ENCODE results near the gene CPN2.

Gene CPN2

DNA sequence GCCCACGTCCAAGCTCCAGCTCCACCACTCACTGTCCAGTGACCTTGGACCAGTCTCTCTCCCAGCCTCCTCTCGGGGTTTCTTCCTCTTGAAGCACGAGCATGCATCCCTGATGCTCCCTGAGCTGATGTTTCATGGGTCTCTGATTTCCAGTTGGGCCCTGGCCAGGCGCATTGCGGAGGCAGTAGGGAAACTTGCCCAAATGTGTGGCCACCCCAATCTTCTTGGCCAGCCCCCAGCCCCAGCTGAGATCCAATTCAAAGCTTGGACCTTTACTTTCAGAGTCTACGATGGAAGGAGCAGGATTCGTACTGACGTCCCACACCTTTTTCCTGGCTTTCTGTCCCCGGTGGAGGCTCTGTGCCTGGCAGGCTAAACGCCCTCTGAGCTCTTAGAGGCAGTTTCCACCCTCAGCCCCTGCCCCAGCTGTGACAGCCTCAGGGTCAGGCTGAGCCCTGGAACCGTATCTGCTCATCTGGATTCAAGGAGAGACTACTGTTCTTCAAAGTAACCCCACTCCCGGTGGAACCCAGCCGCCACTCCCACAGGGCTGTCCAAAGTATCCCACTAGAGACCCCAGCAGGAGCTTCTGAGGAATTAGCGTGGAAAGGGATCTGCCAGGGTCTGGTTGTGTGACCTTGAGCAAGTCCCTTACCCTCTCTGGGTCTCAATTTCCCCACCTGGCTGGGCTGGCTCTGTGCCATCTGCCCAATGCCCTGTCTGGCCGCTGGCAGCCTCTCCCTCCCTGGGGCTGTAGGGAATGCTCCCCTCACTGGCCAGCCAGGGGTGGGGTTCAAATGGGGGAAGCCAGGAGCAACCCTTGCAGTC lies 37.4 kb downstream of the CPN2 start:
- DNase-seq (ENCODE audit: low read depth in 2 of 2): no peak

DNA sequence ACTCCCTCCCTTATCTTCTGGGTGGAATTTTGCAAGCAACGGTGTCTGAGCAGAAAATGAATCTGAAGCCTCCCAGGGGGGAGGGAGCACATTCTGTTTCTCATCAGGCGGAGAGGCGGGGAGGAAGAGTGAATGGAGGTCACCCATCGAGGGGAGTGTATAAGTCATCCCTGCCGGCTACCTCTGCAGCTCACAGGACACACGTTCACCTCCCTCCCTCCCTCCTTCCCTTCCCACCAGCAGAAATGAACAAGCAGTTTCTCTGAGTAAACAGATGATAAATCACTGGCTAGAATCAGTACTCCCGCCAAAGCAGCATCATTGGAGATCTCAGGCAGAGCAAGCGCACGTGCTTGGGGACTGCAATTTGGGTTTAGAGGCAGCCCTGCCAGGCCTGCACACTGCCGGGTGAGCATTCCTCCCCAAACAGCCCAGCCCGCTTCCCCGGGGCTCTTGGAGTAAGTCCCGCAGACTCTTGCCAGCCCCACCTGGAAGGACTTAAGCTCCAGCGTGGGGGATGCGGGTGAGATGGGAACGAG lies 38.3 kb downstream of the CPN2 start:
- DNase-seq (ENCODE audit: low read depth in 2 of 2): no peak

DNA sequence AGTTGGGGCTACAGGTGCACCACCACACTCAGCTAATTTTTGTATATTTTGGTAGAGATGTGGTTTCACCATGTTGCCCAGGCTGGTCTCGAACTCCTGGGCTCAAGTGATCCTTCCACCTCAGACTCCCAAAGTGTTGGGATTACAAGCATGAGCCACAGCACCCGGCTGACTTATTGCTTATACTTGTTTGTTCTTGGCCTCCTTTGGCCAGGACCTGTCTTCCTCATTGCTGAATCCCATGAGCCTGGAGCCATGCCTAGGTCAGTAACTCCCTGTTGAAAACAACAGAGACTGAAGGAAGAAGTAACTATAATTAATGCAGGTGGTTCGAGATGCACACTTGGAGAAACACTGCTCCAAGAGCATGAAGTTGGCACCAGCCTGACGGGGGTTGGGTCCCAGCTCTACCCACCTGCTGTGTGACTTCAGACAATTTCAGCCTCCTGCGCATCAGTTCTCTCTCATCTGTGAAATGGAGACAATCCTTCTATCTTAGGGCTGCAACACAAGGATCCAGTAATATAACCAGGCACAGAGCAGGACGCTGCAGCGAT lies 38.9 kb downstream of the CPN2 start:
- no peak for DNase-seq (ENCODE audit: low read depth in 2 of 2)

DNA sequence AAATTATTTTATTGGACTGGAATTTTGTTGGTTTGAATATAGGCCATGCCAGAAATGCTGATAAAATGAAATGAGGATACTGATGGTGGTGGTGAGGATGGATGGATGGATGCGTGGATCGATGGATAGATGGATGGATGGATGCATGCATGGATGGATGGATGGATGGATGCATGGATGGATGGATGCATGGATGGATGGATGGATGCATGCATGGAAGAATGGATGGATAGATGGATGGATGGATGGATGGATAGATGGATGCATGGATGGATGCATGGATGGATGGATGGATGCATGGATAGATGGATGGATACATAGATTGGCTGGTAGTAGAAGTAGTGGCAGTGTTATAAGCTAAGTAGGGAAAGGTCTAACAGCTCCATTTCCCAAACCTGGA lies 40.1 kb downstream of the CPN2 start:
- DNase-seq (ENCODE audit: low read depth in 2 of 2): no peak

DNA sequence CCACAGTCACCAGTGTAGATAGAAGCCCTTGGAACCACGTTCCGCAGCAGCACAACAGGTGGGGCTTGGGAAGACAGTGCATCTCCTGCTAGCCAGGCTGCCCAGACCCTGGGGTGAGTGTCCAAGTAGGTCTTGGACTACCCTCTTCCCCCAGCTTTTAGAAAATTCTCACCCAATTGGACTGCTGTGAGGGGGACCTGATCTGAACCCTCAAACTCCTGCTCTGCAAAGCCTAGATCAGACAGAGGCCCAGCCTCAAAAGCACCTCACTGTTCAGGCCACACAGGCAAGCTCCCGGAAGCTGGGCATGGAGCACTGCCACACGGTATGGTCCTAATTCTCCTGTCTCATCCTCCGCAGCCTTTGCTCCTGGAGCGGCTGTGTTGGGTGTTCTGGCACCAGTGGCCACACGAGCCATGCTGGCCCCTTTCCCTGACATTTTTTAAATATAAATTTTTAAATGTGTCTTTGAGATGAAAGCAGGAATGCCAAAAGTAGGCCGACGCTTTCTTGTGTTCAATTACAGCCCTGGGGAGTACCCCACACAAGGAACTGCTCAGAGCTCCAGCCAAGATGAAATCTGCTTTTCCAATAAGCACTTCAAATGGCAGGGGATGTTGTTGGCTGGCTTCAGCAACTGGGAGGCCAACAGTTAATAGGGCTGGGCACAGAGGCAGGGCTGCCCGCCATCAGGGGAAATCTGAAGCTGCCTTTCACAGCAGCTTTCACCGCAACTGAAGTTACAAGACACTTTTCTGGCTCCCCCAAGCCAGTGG lies 40.9 kb downstream of the CPN2 start:
- no peak for DNase-seq (ENCODE audit: low read depth in 2 of 2)

DNA sequence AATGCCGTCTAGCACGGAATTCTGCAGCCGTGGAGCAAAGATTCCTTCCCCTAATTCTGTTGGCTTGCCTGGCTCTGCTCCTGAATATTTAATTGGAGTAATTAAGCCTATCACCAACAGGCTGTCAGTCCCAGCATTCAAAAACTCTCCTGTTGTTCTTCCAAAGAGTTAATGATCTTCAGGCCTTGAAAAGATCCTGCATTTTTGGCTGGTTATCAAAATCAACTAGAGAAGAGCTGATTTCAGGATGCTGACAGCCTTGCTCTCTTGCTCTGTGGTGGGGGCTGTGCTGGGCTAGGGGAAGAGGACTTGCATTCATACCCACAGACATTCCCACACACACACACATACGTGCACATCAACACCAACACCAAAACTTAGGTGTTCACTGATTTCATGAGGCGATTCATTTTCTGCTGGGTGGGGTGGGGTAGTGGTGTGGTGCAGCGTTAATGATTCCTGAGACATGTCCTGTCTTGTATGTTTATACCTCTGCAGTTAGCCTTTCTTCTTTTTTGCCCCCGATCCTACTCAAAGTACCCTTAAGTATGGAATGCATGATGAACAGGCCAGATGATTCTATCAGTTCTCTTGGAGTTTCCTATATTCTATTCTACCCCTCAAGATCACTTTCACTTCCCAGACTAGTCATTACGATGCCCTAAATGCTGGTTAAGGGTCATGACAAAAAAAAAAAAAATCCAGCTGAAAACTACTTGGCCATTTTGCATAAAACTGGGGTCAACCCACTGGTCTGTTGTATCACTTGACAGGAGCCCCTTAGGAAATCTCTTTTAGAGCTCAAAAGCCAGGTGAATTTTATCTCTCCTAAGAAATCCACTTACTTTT lies 42.3 kb downstream of the CPN2 start:
- no peak for DNase-seq (ENCODE audit: low read depth in 2 of 2)

DNA sequence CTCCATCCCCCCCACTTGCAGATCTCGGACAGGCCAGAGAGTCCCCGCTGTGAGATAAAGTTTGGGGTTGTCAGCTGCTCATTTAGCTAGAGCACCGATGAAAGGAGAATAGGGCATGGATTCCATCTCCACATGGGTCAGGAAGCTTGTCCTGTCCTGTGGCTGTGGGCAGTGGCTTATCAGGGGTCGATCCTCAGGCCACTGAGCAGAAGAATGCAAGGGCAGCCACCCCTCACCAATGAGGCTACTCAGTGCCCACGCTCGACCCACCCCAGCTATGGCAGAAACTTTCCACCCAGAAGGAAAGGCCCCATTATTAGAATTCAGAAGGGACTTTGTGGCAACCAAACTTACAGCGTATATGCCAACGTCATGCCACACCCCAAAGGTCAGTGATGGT lies 43.3 kb downstream of the CPN2 start:
- no peak for DNase-seq (ENCODE audit: low read depth in 2 of 2)

DNA sequence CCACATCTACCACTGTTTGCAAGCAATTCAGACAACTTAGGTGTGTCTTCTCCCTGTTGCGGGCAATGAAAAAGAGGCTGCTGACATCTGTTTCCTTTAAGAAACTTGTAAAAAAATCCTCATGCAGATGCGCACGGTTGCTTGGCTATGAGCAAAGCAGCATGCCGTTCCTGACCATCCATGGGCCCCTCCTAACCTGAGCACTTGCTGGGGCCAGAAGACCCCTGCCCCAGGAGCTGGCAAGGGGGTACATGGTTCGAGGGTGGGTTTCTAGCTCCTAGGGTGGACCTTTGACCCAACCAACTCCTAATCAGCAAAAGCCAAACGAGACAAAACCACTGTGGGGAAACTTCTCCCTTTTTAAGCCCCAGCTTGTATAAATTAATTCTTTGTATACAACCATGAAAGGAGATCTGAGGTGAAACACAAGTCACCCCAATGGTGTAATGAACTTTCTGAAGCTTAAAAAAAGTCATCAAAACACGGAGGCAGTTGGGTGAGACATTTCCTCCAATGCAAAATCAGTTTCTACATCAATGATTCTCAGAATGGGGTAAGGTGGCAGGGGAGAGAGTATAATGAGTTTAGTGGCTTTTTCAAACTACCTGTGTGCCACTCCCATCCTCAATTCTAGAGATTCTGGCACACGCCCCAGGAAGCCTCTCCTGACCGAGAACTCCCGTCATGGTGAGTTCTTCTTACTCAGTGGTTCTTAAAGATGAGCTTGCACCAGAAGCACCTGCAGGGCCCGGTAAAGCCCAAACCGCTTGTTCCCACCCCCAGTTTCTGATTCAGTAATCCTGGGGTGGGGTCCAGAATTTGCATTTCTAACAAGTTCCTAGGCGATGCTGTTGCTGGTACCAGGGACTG lies 44.1 kb downstream of the CPN2 start:
- no peak for DNase-seq (ENCODE audit: low read depth in 2 of 2)

DNA sequence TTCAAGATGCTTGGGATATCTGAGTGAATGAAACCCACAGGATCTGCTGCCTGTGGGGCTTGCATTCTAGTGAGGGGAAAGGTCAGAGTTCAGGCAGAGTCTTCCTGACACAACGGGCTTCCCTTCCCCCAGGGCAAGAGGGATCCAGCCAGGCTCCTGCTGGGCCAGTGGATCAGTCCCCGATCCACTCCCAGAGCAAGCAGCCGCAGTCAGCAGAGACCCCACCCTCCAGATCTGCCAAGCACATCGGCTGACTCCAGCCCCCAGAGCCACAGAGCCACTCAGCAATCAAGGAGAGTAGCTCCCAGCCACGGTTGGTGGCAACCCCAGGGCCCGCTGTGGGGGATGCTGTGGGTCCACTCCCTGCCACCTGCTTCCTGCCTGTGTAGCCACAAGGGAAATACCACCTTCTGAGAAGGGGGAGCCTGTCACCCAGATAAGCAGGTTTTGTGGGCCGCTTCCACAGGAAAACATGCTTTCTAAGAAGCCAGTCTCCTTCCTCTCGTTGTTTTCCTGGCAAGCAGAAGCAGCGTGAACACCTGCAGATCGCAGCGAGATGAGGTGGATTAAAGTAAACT lies 44.9 kb downstream of the CPN2 start:
- peak in 1 of 2 donors; percentile 31 for DNase-seq (ENCODE audit: low read depth in 2 of 2)

DNA sequence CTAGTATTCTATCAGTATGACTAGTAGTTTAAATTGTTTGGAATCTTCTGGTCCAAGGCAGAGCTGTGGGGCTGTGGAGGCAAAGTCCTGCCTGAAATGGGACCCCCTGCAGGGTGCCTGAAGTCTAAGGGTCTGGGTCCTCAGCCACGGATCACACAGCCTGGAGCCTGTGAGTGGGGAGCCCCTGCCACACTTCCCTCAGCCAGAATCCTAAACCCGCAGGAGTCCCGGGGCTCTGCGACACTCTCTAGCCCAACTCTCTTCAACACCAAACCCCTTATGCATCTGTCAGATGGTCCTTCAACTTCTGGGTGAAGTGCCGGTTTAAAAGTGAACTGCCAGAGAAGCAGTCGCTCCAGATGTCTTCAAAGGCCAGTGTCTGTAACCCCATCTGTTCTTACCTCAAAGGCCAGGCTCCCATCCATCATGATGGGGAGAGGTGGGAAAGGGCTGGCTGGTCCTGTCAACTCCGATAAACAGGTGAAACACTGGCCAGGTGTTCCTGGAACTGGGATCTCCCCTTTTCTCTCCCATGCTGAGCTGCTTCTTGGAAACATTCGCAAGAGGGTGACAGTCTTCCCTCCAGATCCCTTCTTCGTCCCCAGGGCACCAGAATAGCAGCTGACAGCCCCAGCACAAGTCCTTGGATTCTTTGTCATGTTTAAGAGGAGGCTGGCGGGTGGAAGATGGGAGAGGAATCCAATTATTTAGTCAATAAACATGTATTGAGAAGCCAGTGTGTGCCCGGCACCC lies 45.6 kb downstream of the CPN2 start:
- no peak for DNase-seq (ENCODE audit: low read depth in 2 of 2)

DNA sequence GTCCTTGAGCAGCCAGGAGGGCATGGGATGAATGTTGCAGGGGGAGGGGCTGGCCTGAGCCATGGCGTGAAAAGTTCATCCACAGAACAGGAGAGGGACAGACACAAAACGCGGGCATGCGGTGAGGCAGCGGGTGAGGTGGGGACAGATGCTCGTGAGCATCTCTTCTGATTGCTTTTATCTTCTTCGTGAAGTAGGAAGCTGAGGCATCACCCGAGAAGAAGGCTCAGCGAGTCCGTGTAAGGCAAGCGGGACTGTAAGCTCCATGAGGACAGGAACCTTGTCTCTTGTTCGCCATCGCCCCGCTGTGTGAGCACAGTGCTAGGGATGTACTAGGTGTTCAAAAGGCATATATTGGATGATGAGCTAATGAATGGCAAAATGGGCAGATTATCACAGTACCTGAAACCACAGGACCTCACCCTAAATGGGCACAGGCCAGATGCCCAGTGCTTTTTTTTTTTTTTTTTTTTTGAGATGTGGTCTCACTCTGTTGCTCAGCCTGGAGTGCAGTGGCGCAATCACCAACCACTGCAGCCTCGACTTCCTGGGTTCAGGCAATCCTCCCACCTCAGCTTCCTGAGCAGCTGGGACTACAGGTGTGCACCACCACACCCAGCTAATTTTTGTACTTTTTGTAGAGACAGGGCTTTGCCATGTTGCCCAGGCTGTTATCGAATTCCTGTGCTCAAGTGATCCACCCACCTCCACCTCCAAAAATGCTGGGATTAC lies 46.8 kb downstream of the CPN2 start:
- no peak for DNase-seq (ENCODE audit: low read depth in 2 of 2)

DNA sequence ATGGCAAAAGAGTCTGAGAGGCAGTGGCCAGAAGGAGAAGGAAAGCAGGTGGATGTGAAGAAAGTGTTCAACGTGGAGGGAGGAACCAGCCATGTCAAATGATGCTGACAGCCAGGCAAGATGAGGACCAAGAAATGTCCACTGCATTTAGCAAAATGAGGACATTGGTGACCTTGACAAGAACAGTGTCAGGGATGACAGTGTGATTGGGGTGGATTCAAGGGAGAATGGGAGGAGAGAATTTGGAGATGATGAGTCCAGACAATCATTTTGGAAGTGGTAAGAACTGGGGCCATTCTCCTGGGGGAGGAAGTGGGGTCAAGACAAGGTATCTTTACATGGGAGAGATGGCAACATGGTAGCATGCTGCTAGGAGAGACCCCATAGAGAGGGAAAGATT lies 47.4 kb downstream of the CPN2 start:
- DNase-seq (ENCODE audit: low read depth in 2 of 2): no peak

DNA sequence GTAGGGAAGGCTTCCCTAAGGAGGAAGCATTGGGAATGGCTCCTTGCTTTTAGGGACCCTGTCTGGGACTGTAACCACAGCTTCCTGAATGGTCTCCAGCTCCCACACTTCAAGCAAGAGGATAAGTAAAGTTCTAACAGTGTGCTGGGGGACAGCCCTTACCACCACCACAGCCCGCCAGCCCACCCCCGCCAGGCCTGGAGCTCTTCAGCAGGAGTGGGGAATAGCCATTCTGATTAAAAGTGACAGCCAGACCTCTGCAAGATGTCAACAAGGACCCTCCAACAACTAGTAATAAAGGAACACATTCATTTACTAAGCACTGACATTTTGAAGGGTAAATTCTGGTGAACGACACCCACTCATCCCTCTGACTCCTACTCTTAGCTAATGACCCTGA lies 49.4 kb downstream of the CPN2 start:
- no peak for DNase-seq (ENCODE audit: low read depth in 2 of 2)

DNA sequence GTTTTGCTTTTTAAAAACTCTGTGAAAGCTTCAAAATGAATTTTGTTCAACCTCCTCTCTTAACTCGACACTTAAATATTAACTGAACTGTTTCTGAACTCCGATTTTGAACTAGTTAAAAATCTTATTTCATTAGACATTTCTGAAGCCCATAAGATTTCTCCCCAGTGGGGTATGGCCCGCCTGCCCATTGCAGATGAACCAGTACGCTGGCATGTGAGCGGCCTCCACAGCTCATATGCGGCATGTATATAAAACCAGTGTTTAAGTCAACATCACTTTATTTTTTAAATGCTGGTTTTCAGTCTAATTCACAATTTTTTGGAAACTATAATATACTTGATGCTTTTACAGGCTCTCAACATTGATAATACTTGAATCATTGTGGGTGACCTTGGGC lies 50.2 kb downstream of the CPN2 start:
- no peak for DNase-seq (ENCODE audit: low read depth in 2 of 2)

DNA sequence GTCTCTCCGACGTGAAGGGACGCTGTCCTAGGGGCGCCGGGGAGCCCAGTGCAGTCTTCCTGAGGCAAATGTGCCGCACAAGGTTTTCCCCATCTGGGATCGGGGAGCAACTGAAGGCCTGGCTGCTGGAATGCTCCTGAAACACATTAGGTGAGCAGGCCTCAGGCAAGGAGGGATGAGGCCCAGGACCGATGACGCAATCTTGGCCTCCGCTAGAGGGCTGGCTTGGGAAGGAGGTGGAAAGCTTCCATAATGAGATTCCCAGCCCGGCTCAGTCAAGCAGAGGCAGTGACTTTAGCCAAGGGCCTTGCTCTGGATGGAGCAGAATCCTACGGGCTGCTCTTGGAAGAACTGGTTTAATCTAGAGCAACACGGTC lies 50.8 kb downstream of the CPN2 start:
- no peak for DNase-seq (ENCODE audit: low read depth in 2 of 2)

DNA sequence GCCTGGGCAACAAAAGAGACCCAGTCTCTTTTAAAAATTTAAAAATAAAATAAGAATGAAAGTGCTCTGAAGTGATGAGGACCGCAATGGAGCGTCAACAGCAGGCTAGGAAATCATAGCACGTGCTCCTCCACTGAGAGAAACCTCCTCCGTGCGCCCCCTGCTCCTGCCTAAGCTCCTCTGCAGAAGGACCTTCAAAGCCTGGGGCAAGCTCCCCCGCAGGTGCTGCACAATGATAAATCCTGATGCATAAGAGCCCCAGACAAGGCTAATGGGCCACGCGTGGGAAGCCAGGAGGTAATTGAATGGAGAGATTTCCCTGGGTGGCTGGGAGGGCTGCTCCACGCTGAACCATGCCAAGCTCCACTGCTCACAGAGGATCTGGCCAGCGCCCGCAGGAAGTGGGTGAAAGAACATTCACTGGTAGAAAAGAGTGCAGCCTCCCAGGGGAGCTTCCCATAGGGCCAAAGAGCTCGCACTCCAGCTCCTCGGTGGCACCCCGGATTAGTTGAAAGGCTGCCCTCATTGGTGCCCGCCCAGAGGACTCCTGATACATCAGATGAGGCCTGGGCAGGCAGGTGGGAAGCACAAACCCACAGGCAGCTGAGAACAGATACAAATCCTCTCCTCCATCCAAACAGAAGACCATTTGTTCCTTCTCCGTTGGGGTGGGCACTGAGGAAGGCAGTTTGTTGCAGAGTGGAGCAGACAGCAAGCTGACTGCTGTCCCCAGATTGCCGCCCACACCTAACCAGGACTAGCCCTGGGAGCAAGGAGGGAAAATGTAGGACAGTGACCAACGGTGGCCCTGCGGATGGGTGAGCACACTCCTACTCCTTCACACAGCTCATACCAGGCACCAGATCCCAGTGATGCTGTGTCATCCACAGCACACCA lies 52.5 kb downstream of the CPN2 start:
- no peak for DNase-seq (ENCODE audit: low read depth in 2 of 2)

DNA sequence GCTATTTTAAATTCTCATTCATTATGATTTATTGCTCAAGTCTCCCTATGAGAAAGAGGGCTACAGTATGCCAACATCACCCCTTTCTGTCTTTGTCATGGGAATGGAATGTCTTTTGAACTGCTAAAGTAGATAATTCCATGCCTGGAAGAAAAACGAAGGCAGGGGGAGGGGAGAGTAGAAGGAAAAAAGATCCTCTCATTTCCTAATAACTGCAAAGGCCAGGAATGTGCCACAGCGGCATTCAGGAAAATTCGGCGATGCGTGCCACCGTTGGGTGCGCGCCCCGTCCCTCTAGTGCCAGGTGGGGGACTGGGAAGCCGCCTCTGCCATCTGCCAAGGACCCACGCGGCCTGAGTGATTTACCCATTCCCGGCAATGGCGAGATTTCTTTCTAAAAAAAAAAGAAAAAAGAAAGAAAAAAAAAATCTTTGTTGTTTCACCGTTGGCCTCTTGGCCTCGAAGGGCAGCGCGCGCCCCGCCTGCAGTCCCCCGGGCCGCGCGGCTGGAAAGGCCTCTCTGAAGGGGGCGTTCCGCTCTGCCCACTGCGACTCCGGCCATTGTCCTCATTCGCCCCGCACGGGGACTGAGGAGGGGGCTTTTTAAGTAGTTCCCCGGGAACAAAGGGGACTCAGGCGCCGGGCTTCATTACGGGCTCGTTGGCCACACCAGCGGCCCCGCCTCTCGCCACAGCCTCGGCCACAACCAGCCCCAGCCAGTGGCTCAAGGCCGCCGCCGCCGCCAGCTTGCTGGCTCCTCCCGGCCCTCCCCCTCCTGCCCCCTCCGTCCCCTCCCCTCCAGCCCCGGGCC lies 54.5 kb downstream of the CPN2 start:
- DNase-seq (ENCODE audit: low read depth in 2 of 2): no peak

Data from stimulated activated CD8-positive, alpha-beta memory T cell treated with anti-CD3 and anti-CD28 coated beads, Interleukin-7, amount 100 ng/mL, for 1 hour (primary cell).